NCI-H226 (cell line): Measurements from ENCODE around the gene SHISA9.

Source experiments
- DNase-seq: peaks from one replicate; pipeline ENCODE4 v3.0.0-alpha.2; 2015

The SHISA9 gene

GRCh38 chr16:13081825-13082331 lies 180.5 kb downstream of the SHISA9 start:
- no peak for DNase-seq

- no peak for DNase-seq
Measured at GRCh38 chr16:13083681-13084080, 182.3 kb downstream of the SHISA9 start.

GRCh38 chr16:13084331-13084730 lies 182.9 kb downstream of the SHISA9 start:
- no peak for DNase-seq

GRCh38 chr16:13093661-13094060 lies 192.3 kb downstream of the SHISA9 start:
- no peak for DNase-seq

GRCh38 chr16:13095061-13095460 lies 193.7 kb downstream of the SHISA9 start:
- no peak for DNase-seq

- no peak for DNase-seq
Measured at GRCh38 chr16:13098536-13098935, 197.1 kb downstream of the SHISA9 start.

GRCh38 chr16:13099822-13100221 lies 198.4 kb downstream of the SHISA9 start:
- DNase-seq: no peak

- no peak for DNase-seq
Measured at GRCh38 chr16:13100970-13101369, 199.6 kb downstream of the SHISA9 start.

- no peak for DNase-seq
Measured at GRCh38 chr16:13101828-13102227, 200.4 kb downstream of the SHISA9 start.

- no peak for DNase-seq
Measured at GRCh38 chr16:13102401-13102800, 201.0 kb downstream of the SHISA9 start.

- no peak for DNase-seq
Measured at GRCh38 chr16:13103831-13104530, 202.6 kb downstream of the SHISA9 start.

- DNase-seq: no peak
Measured at GRCh38 chr16:13104772-13105171, 203.4 kb downstream of the SHISA9 start.

GRCh38 chr16:13105427-13105826 lies 204.0 kb downstream of the SHISA9 start:
- DNase-seq: no peak

- no peak for DNase-seq
Measured at GRCh38 chr16:13106464-13106863, 205.1 kb downstream of the SHISA9 start.

- DNase-seq: no peak
Measured at GRCh38 chr16:13108126-13108525, 206.7 kb downstream of the SHISA9 start.

GRCh38 chr16:13109171-13109570 lies 207.8 kb downstream of the SHISA9 start:
- no peak for DNase-seq

- no peak for DNase-seq
Measured at GRCh38 chr16:13110124-13110796, 208.9 kb downstream of the SHISA9 start.

- DNase-seq: no peak
Measured at GRCh38 chr16:13111747-13112146, 210.3 kb downstream of the SHISA9 start.

GRCh38 chr16:13113741-13114140 lies 212.3 kb downstream of the SHISA9 start:
- no peak for DNase-seq

GRCh38 chr16:13118091-13118490 lies 216.7 kb downstream of the SHISA9 start:
- no peak for DNase-seq

- DNase-seq: no peak
Measured at GRCh38 chr16:13120091-13120490, 218.7 kb downstream of the SHISA9 start.

- no peak for DNase-seq
Measured at GRCh38 chr16:13120557-13120956, 219.2 kb downstream of the SHISA9 start.

GRCh38 chr16:13123991-13124390 lies 222.6 kb downstream of the SHISA9 start:
- DNase-seq: no peak

- DNase-seq: no peak
Measured at GRCh38 chr16:13127144-13127543, 225.7 kb downstream of the SHISA9 start.

GRCh38 chr16:13130586-13130985 lies 229.2 kb downstream of the SHISA9 start:
- DNase-seq: no peak
